Ascending aorta (tissue), 2 donors: ENCODE data around the gene TEKT5. TPM values are rescaled to one million over a fixed set of nuclear protein-coding genes. Genes with fewer than 3 reads are reported as not detected.
"Not testable (repeated sequence)": the region's sequence is repeated elsewhere in the genome, so short reads cannot be mapped to it uniquely, and the experiment has no call there.

Experiments used
- DNase-seq, 2 donors: peaks; one replicate each; pipeline ENCODE4 v3.0.0-alpha.2; 2019; ENCODE audit warnings: low spot score in 2 of 2
- H3K27ac ChIP-seq, 2 donors: fragments of 200-600 bp; sonication (generic); one replicate each; pipeline ENCODE4 v1.5.1; 2016 to 2017; ENCODE audit warnings: mild to moderate bottlenecking in 1 of 2
- H3K27me3 ChIP-seq: fragments of 200-600 bp; sonication (generic); one replicate; pipeline ENCODE4 v1.5.1; 2017
- H3K36me3 ChIP-seq, 2 donors: fragments of 200-600 bp; sonication (generic); one replicate each; pipeline ENCODE4 v1.5.1; 2016
- H3K4me1 ChIP-seq, 2 donors: fragments of 200-600 bp; sonication (generic); one replicate each; pipeline ENCODE4 v1.5.1; 2016 to 2017; ENCODE audit warnings: mild to moderate bottlenecking in 1 of 2
- H3K4me3 ChIP-seq, 2 donors: fragments of 200-600 bp; sonication (generic); one replicate each; pipeline ENCODE4 v1.5.1; 2016 to 2017; ENCODE audit warnings: mild to moderate bottlenecking in 1 of 2
- H3K9me3 ChIP-seq, 2 donors: fragments of 200-600 bp; sonication (generic); one replicate each; pipeline ENCODE4 v1.5.1; 2016
- CTCF ChIP-seq, 3 experiments: fragments of 200-600 bp in 2 of 3; fragments of 450-650 bp in 1 of 3; sonication (generic) in 2 of 3; IDR thresholded peaks; one replicate each; pipeline ENCODE4 v1.5.1; 2016 to 2019; ENCODE audit warnings: antibody characterized with exemption in 3 of 3, mild to moderate bottlenecking in 1 of 3, moderate library complexity in 1 of 3
- intact Hi-C: fragments of 100-400 bp; cut with DNase I; formaldehyde crosslinking; loops from one replicate; pipeline ENCODE4 v1.15.1; 2023
- total RNA-seq: library from RNA; depleted of rRNA; stranded (reverse); fragments of >200 nt; gene quantifications from one replicate; pipeline ENCODE4 v1.1.0, GENCODE V29; 2016

TEKT5 gene
- total RNA-seq, 1 donor from 2014 or later, result not detected

- no peak for TF ChIP-seq CTCF (IDR thresholded peaks at IDR 0.05)
- Histone ChIP-seq H3K27ac (no peak overlapping the region), H3K4me1 (no peaks in the 10 kb centered on the region), H3K4me3 (no peak overlapping the region), H3K36me3 (no peaks in the 10 kb centered on the region), H3K9me3 (no peaks in the 10 kb centered on the region), H3K27me3 (no peaks in the 10 kb centered on the region)
- no peak for DNase-seq
- intact Hi-C loops, result no loop called here
Measured at GRCh38 chr16:10637337-10638037, 57.2 kb downstream of the TEKT5 start.

- no peak for TF ChIP-seq CTCF (IDR thresholded peaks at IDR 0.05)
- DNase-seq, result no peak
- H3K36me3 ChIP-seq, result no peaks in the 10 kb centered on the region
- H3K27ac ChIP-seq, result no peak overlapping the region
- intact Hi-C loops, result no loop called here
- no peaks in the 10 kb centered on the region for H3K27me3 ChIP-seq
- no peak overlapping the region for H3K4me3 ChIP-seq
- H3K4me1 ChIP-seq, result no peaks in the 10 kb centered on the region
- H3K9me3 ChIP-seq, result no peaks in the 10 kb centered on the region
Measured at GRCh38 chr16:10635365-10636021, 59.2 kb downstream of the TEKT5 start.

- H3K9me3 ChIP-seq, H3K4me1 ChIP-seq, intact Hi-C loops, H3K27me3 ChIP-seq, H3K36me3 ChIP-seq, DNase-seq, H3K4me3 ChIP-seq, H3K27ac ChIP-seq: not testable (repeated sequence)
Measured at GRCh38 chr16:10633429-10633828, 61.3 kb downstream of the TEKT5 start.

- no peaks in the 10 kb centered on the region for H3K27me3 ChIP-seq
- DNase-seq, result no peak
- no peak overlapping the region for H3K27ac ChIP-seq
- H3K4me1 ChIP-seq, result no peaks in the 10 kb centered on the region
- TF ChIP-seq CTCF (IDR thresholded peaks at IDR 0.05), result no peak
- H3K36me3 ChIP-seq, result no peaks in the 10 kb centered on the region
- no peak overlapping the region for H3K4me3 ChIP-seq
- H3K9me3 ChIP-seq, result no peaks in the 10 kb centered on the region
- intact Hi-C loops, result no loop called here
Measured at GRCh38 chr16:10631886-10632285, 62.8 kb downstream of the TEKT5 start.

- Histone ChIP-seq H3K4me3 (no peak overlapping the region), H3K27me3 (no peaks in the 10 kb centered on the region), H3K36me3 (no peaks in the 10 kb centered on the region), H3K27ac (no peak overlapping the region), H3K9me3 (no peaks in the 10 kb centered on the region), H3K4me1 (no peaks in the 10 kb centered on the region)
- intact Hi-C loops, result no loop called here
- no peak for DNase-seq
- TF ChIP-seq CTCF (IDR thresholded peaks at IDR 0.05), result no peak
Measured at GRCh38 chr16:10629592-10629963, 65.2 kb downstream of the TEKT5 start.

- Histone ChIP-seq H3K4me3 (no peak overlapping the region), H3K27me3 (no peaks in the 10 kb centered on the region), H3K27ac (no peak overlapping the region), H3K4me1 (no peaks in the 10 kb centered on the region), H3K36me3 (no peaks in the 10 kb centered on the region), H3K9me3 (no peaks in the 10 kb centered on the region)
- no peak for DNase-seq
- TF ChIP-seq CTCF (IDR thresholded peaks at IDR 0.05), result no peak
- intact Hi-C loops, result no loop called here
Measured at GRCh38 chr16:10625595-10626357, 69.0 kb downstream of the TEKT5 start.
